Stimulated activated CD4-positive, alpha-beta T cell treated with anti-CD3 and anti-CD28 coated beads, TNF-alpha, amount 100 ng/mL, for 48 hours (primary cell): ENCODE data around the gene CHRNA4.
"Not testable (repeated sequence)": the region's sequence is repeated elsewhere in the genome, so short reads cannot be mapped to it uniquely, and the experiment has no call there.

Experiments
- DNase-seq, 3 donors: peaks; one replicate each; pipeline ENCODE4 v3.0.0-alpha.2; 2020; ENCODE audit warnings: low read depth in 3 of 3

The CHRNA4 gene

GRCh38 chr20:63309261-63310071, 51.7 kb downstream of the CHRNA4 start:
- DNase-seq: no peak

DNA sequence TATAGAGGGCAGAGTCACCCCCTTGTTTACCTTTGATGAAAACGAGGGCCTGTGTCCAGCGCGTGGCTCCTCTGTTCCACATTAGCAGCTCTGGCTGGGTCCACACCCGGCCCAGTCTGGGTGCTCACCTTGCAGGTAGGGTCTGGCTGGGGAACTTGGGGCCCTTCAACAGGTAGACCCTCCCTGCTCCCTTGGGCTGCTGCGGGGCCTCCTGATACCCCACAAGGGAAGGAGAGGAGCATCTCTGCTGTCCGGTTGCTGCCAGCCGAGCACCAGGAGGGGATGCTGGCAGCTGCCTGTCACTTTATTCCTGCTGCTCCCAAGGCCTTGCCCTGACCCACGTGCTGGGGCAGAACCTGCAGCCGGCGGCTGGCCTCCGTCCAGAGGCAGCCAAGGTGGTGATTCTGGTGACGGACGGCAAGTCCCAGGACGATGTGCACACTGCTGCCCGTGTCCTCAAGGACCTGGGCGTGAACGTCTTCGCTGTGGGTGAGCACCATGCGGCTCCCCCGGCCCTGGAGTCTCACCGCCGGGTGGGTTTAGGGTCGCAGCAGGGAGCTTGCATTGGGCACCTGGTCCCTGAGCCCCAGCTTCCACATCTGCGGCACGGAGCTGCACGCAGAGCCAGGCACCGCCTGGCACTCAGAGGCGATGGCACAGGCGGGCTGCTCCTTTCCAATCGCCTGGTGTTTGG, 52.8 kb downstream of the CHRNA4 start:
- no peak for DNase-seq

- DNase-seq: no peak
These were observed 53.5 kb downstream of the CHRNA4 start for GRCh38 chr20:63307538-63308217.

DNA sequence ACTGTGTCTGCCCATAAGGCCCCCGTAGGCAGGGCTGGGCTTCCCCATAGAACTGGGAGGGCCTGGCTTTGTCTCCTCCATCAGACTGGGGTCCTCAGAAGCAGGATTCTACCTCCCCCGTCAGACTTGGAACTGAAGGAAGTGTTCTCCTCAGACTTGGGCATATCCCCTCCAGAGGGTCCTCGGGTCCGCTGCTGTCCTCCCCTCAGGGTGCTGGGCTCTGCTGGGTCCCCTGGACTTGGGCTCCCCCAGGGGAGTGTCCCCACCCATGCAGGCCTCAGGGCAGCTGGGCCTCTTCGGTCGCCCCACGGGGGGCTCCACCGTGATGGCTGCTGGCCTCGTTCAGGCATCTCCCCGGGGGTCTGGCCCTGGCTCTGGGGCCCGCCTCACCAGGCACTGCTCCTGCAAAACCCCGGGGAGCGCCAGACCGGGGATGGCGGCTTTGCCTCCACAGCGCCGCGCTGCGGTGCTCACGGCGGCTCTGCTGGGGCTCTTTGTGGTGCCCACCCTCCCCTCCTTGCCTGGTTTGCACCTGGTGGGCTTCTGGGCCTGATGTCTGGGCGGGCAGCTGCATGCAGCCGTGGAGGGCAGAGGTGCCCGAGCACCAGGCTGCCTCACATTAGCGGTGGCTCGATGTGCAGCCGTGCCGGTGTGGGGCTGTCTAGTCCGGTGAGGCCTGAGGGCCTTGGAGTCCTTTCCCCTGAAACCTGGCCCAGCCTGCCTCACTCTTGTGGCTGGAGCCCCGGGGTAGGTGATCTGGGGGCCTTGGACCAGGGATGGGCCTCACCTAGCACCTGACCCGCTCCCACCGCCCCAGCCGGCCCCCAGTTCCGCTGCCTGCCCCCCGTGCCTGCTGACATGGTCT, 54.2 kb downstream of the CHRNA4 start:
- no peak for DNase-seq

DNA sequence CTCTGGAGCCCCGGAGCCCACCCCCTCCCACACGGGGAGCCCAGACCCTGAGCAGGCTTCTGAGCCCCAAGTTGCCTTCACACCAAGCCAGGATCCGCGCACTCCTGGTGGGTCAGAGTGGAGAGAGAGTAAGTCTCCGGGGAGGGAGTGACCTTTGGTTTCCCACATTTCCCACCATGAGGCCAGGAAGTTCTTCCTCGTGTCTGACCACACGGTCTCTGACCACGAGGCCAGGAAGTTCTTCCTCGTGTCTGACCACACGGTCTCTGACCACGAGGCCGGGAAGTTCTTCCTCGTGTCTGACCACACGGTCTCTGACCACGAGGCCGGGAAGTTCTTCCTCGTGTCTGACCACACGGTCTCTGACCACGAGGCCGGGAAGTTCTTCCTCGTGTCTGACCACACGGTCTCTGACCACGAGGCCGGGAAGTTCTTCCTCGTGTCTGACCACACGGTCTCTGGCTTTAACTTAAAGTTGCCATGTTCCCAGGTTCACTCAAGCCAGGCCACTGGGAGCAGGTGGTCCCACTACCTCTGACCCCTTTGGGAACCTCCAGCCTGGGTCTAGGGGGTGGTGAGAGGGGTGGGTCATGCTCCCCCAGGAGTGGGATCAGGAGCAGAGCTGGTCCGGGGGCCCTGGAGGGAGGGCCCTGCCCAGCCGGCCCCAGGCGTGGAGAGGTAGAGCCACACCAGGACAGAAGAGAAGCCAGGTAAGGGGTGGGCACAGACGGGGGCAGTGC, 55.0 kb downstream of the CHRNA4 start:
- not testable (repeated sequence) for DNase-seq

GRCh38 chr20:63305393-63305792, 55.8 kb downstream of the CHRNA4 start:
- DNase-seq: no peak

GRCh38 chr20:63303095-63303666, 58.0 kb downstream of the CHRNA4 start:
- DNase-seq: no peak

DNA sequence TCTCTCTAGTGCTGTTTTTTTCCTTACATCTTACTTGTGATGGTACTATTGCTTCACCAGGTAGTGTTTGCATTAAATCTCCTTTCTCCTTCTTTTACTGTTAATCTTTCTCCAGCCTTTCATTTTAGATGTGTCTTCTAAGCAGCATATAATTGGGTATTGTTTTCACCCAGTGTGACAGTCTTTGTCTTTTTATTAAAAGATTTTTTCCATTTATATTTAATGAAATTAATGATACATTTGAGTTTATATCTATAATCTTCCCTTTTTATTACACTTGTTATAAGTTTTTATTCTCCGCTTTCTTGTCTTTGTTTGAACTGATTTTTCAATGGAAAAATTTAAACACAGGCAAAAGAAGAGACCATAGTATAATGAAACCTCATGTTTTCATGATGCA, 59.5 kb downstream of the CHRNA4 start:
- DNase-seq: no peak

DNA sequence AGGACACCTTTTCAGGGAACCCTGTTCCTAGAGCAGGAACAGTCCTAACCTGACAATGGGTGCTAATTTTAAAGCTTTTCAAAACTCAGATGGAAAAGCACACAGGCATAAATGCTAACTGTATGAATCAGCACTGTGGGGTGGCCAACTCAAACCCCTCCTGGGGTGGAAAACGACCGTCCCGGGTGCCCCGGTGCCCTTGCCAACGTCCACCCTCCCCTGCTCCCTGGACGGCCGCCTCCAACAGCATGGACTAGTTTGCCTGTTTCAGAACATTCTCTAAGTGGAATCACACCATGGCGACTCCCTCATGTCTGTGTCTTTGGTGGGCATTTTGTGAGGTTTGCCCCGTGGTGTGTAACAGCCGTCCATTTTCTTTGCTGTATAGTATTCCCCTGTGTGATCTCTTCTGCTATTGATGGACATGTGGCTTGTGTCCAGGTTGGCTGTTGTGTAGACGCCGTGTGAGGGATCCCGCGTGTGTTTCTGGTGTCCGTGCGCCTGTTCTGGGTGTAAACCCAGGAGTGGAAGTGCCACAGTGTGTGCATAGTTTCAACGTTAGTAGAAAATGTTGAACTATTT, 62.3 kb downstream of the CHRNA4 start:
- no peak for DNase-seq

DNA sequence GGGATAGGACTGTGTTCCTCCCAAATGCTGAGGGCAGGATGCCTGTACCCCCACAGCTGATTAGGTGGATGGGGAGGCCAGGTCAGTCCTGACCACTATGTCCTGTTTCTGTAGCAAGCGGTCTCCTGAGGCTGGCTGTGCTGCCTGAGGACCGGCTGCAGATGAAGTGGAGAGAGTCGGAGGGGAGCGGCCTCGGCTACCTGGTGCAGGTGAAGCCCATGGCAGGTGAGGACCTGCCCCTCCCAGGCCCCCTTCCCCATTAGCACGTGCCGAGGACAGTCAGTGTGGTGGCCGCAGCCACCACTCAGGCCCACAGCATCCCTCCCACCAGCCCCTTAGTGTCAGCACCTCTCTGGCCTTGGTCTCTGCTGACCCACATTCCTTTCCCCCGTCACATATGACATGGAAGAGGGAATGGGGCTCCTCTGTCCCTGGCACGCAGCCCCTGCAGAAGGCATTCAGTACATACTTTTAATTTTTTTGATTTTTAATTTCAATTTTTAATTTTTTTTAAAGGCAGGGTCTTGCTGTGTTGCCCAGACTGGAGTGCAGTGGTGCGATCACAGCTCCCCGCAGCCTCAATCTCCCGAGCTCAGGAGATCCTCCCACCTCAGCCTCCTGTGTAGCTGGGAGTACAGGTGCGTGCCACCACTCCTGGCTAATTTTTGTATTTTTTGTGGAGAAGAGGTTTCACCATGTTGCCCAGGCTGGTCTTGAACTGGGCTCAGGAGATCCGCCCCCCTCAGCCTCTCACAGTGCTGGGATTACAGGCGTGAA, 63.2 kb downstream of the CHRNA4 start:
- no peak for DNase-seq

GRCh38 chr20:63297371-63297781, 63.8 kb downstream of the CHRNA4 start:
- DNase-seq: no peak

GRCh38 chr20:63296531-63297299, 64.4 kb downstream of the CHRNA4 start:
- DNase-seq: no peak

GRCh38 chr20:63295846-63296245, 65.3 kb downstream of the CHRNA4 start:
- no peak for DNase-seq

- DNase-seq: no peak
These were observed 65.7 kb downstream of the CHRNA4 start for GRCh38 chr20:63295422-63295821.

DNA sequence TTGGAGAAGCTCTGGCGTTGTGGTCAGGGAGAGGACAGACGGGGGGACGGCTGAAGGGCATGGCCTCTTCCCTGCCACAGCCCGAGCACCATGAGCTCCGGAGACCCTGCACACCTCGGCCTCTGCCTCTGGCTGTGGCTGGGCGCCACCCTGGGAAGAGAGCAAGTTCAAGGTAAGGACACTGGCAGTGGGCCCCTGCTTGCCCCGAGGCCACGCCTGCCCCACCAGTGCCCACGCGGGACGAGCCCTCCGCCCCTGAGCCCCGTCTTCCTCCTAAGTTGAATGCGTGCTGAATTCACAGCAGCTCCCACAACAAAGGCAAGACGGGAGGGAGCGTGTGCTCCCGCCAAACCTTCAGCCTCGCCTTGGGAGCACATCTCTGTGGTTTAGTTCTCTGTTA, 66.1 kb downstream of the CHRNA4 start:
- no peak for DNase-seq

DNA sequence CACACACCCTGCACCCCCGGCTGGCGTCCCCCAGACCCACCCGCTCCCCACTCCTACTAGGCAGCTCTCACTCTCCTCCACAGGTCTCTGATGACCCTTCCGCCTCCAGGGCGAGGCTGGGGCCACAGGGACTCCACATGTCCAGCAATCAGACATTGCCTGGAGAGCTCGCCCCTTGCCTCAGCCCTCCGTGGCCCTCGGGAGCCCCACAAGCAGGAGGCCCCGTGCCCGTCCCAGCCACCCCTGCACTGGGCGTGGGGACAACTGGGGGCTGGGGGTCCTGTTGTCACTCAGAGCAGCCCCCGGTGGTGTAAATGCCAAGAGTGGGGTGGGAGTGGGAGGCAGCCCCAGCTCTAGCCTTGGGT, 66.6 kb downstream of the CHRNA4 start:
- no peak for DNase-seq

DNA sequence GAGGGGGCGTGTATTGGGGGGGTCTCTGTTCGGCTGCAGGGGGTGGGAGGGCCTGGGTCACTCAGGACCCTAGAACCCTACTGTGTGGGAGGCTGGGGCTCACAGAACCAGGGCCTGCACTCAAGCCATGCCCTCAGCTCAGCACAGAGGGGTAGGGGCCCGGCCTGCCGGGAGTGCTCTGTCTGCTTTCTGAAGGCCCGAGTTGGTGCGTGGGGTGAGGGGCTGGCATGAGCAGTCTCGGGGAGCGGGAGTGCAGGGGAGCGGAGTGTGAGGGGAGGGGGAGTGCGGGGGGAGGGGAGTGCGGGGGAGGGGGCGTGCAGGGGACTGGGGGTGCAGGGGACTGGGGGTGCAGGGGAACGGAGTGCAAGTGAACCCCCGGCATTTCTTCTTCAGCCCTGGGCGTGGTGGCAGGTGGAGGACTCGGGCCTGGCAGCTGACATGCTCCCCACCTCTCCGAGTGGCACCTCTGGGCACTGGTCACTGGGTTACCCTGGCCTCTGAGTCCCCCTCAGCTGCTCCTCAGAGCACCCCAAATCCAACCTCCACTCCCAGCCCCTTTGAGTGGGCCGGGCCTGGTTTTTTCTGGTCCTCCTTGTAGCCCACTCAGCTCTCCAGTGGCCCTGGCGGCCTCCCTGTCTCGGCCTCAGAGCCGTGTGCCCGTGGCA, 67.1 kb downstream of the CHRNA4 start:
- DNase-seq: no peak

DNA sequence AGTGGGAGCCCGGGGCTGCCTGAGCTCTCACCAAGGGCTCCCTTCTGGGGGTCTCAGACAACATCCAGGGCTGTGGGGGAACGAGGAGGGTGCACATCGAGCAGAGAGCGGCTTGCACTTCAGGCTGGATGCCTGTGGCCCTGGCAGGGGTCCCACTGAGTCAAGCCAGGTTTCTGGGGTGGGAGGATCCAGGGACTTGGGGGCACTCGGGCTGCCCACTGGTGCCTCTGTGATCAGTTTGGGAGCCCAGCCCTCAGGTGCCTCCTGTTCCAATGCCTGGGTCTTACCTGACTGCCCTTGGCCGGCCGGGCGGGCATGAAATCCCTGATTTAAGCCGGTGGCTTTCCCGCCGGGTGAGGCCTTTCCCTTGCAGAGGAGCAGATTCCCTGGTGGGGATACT, 67.7 kb downstream of the CHRNA4 start:
- DNase-seq: no peak
